Amniotic stem cell (primary cell): ENCODE results near the gene DIAPH3.

ENCODE experiments used
- DNase-seq: peaks from one replicate; lab custom pipeline; 2025; lab: John Stamatoyannopoulos, UW

Gene DIAPH3

DNA sequence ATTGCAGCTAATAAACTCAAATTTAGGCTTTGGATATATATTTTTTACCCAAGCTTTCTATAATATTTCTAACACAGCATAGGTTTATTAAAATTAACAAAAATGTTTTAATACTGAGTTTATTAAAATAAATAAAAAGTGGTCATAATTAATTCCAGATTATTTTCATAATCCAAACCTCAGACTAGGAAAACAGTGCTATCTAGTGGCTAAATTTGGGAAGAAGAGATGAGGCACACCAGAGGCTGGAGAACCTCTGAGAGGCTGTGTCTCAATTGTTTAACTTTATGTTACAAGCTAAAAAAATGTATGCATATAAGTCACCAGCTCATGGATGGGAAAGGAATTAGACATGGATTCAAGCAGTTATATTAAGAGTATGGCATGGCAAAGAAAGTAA, 392.5 kb downstream of the DIAPH3 start:
- DNase-seq = no peak

DNA sequence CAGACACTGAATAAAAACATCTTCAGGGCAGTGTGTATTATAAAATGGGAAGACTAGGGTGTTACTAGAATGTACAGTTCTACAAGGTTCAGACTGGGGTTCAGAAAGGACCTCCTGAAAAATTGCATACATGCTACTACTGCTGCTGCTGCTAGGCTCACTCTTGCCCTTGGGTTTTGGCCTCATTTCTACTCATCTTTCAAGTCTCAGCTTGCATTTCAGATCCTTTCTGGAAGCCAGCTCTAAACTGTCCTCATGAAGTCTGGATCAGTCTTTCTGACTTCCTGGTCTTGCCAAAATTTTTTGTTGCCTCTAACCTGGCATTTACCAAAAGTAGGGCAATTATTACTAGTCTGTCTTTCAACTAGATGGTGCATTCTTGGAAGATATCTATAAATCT, 393.3 kb downstream of the DIAPH3 start:
- no peak for DNase-seq

DNA sequence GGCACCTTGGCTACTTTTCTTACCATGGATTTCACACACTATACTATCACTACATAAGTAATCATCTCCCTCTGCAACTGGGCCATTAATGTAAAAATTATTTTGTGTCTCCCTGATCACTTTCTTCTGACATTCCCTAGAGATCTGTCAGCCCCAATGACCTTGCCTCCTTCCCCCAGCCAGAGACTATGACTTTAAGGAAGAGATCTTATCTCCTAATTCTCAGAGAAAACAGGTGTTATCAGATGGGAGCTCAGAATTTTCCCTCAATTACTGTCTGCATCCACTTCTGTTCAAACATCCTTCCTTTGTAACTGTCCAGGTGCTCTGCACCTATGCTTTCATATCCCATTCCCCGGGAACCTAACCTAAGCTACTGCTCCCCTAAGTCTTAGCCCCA, 397.5 kb downstream of the DIAPH3 start:
- no peak for DNase-seq

DNA sequence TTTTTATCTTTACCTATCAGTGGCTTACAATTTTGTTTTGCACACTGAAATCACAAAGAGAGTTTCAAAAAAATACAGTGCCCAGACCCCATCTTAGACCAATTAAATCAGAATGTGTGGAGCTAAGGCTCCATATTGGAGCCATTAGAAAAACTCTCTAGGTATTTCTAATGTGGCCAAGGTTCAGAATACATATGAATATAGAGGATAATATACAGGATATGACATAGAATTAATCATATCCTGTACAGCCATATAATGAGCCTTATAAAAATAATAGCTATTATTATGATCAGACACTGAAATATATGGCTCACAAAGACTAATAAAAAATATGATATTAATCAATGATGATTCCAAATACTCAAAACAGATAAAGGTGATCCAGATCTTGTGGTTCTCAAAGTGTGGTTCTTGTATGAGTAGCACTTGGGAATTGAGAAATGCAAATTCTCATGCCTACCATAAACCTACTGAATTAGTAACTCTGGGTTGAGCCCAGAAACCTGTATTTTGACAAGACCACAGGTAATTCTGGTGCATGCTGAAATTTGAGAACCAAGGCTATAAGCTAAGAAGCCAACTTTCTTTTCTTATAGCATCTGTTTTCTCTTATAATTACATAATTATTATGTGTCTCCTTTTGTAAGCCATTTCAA, 408.0 kb downstream of the DIAPH3 start:
- no peak for DNase-seq

DNA sequence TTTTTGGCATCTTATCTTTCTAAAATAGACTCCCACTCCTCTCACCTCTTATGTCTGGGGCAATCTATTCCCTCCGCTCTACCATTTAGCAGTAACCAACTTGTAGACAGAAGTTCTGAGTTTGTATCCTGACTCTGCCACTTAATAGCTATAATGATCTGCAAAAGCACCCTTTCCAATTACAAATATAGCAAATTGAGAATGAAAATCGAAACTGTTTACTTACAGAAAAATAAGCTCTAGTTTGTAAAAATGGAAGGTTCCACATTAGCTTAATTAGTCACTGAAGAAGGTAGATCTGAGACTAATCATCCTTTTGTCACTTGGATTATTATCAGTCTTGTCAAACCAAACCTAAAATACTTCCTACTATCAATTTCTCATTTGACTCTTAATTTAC, 409.3 kb downstream of the DIAPH3 start:
- no peak for DNase-seq

GRCh38 chr13:59750860-59751259, 412.9 kb downstream of the DIAPH3 start:
- peak; percentile 18 for DNase-seq

- no peak for DNase-seq
These were observed 415.7 kb downstream of the DIAPH3 start for GRCh38 chr13:59748046-59748445.

GRCh38 chr13:59747529-59747928, 416.2 kb downstream of the DIAPH3 start:
- DNase-seq = no peak

- DNase-seq = peak; percentile 7
These were observed 417.3 kb downstream of the DIAPH3 start for GRCh38 chr13:59746291-59746962.

DNA sequence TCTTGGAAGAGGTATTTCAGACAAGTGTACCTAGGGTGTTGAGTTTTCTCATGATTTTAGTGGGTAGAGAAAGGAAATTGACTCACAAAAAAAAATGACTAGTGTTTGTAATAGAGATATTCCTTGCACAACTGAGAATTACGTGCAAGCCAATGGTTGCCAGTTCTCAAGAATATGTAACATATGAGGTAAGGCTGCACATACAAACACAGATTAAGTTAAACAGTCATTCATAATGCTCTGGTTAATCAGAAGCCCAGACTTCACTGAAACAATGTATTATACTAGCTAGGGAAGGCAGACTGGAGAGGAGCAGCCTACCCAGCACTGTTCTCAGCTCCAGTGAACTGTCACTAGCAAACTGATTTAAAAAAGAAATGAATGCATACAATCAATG, 418.3 kb downstream of the DIAPH3 start:
- no peak for DNase-seq

DNA sequence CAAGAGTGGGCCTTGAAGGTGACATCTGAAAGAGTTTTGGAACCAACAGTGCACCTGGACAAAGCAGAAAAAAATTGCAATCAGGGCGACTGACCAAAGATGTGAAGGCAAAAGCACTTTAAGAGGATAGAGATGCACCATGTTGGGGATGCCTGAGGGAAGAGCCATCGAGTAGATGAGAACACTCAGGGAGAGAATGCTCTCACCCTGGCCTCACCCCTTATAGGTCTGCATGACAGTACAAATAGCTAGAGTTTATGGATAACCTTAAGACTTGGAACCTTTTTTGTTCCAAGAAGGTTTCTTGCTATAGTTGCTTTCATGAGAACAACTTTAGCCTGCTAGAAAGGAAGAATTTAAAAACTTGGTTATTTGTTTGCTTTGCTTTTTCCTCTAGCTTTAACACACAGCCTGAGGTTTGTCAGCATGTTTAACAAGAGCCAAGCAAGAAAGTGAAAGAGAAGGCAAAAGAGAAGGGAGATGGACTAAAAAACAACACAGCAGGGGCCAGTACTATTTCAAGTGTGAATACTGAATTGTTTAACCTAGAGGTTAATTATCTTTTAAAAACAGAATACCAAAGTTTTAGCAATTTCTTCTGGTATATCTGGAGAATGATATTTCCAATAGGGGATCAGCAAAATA, 418.9 kb downstream of the DIAPH3 start:
- no peak for DNase-seq

- no peak for DNase-seq
These were observed 420.5 kb downstream of the DIAPH3 start for GRCh38 chr13:59743195-59743594.

DNA sequence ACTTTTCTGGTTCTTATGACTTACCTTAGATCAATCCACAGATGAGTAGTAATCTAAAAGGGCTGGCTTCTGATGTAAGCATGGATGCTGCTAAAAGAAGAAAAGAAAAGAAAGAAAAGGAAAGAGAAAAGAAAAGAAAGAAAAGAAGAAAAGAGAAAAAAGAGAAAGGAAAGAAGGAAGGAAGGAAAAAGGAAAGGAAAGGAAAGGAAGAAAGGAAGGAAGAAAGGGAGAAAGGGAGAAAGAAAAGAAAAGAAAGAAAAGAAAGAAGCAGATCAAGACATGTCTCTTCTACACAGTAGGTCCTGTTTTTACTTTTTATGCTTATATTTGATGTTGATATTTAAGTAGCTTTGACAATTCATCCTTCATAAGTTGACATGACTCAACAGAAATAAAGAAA, 421.3 kb downstream of the DIAPH3 start:
- no peak for DNase-seq

DNA sequence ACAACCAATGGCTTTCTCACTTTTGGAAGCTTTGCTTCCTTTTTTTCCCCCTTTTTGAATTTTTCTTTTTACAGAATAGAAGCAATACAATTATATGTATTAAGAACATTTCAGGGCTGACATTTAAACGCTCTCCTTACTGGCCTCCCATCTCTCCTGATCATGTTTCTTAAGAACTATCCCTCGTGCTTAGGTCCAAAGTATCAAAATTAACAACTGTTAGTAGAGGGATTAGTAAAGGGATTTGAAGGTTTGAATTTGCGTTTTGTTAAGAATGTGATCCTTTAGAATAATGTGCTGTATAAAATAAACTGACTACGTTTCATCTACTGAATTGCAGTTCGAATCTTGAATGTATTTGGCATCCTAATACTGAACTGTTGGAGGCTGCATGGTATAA, 424.8 kb downstream of the DIAPH3 start:
- DNase-seq = no peak

DNA sequence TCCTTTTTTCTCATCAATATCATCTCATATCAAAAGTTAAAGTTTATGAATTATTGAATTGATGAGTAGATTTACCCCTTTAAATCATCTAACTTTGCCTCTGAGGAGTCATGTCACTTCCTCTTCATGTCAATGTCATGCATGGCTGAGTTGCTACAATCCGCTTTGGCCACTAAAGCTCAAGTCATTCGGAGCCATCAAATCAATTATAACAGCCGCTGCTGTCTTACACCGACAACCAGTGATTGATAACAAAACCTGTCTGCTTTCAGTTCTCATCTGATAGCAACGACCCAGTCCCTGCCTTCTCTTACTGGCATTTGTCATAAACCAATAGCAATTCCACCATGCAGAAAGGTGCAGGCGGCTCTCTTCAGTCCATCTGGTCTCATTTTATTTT, 429.3 kb downstream of the DIAPH3 start:
- no peak for DNase-seq

- no peak for DNase-seq
These were observed 430.0 kb downstream of the DIAPH3 start for GRCh38 chr13:59733744-59734143.

- no peak for DNase-seq
These were observed 433.7 kb downstream of the DIAPH3 start for GRCh38 chr13:59730026-59730425.

GRCh38 chr13:59728896-59729545, 434.7 kb downstream of the DIAPH3 start:
- no peak for DNase-seq

DNA sequence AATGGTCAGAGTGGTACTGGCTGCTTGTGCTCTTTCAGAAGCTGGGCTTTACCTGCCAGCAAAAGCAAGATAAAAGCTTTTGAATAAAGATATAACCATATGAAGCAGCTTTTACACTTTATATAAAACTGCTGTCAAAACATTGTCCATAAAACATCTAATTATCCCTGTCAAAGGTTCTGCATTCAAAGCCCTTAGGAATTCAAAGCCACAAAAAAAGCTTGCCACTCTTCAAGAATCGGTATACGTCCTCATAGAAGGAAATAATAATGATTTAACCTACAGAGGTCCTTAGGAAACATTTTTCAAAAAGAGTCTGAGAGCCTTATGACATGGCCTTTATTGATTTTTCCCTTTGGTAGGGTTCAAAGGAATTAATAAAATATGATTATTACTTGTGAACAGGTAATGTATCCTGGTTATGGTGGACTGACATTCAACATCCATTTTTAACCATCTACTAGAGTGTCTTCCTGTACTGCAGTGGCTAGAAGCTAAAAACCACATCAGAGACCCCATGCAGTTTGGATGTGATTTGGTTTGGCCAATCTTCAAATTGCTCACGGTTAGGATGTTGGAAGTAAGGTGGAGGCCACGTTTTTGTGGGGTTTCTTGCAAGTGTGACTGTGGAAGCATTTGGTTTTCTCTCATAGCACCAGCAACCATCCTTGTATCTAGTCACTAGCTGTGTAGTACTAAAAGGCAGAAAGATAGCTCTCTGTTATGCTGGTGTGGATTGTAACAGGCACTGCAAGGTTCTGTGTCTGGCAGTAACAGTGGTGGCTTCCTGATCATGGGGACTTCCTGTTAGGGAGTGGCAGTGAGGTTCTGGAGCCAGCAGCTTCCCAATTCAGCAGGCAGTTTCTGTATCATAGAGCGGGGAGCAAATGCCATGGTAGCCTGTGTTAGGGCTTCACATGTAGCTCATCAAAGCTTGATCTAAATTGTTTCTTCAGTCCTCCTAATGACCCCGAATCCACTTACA, 441.5 kb downstream of the DIAPH3 start:
- DNase-seq = no peak

DNA sequence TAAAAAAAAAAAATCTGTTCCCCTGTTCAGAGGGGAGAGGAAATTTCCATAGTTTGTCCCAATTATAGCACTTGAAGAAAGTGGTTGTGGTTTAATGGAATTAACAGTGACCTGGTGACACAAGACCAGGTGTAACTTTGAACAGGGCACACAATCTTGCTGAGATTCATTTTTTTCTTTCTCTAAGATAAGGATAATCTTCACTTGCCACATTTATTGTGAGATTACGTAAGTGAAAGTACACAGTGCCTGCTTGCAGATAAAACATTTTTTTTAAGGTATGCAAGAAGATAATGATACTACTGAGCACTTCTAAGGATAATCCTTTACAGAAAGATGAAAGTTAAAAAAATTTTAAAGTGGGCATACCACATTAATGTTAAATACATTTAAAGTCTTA, 448.1 kb downstream of the DIAPH3 start:
- DNase-seq = no peak

GRCh38 chr13:59710996-59711701, 452.6 kb downstream of the DIAPH3 start:
- no peak for DNase-seq
